Peyer's patch (tissue), 4 donors: Measurements from ENCODE around the gene EML4. TPM values are rescaled to one million over a fixed set of nuclear protein-coding genes. Genes with fewer than 3 reads are reported as not detected.
"Not testable (repeated sequence)": the region's sequence is repeated elsewhere in the genome, so short reads cannot be mapped to it uniquely, and the experiment has no call there.

Source experiments
- DNase-seq, 3 donors: peaks; one replicate each; pipeline ENCODE4 v3.0.0-alpha.2; 2017 to 2019
- H3K27ac ChIP-seq, 4 donors: fragments of 200-600 bp; sonication (generic); one replicate each; pipeline ENCODE4 v1.5.1; 2016 to 2019
- H3K27me3 ChIP-seq, 2 donors: fragments of 200-600 bp; sonication (generic); one replicate each; pipeline ENCODE4 v1.5.1; 2019
- H3K36me3 ChIP-seq, 3 donors: fragments of 200-600 bp; sonication (generic); one replicate each; pipeline ENCODE4 v1.5.1; 2016 to 2019
- H3K4me1 ChIP-seq, 4 donors: fragments of 200-600 bp; sonication (generic); one replicate each; pipeline ENCODE4 v1.5.1; 2016 to 2019
- H3K4me3 ChIP-seq, 4 donors: fragments of 200-600 bp; sonication (generic); 1 replicate in 3 of 4; 2 replicates in 1 of 4; pipeline ENCODE4 v1.5.1; 2016 to 2019; ENCODE audit warnings: mild to moderate bottlenecking in 1 of 4
- H3K9me3 ChIP-seq, 4 donors: fragments of 200-600 bp; sonication (generic); one replicate each; pipeline ENCODE4 v1.5.1; 2016 to 2019; ENCODE audit warnings: mild to moderate bottlenecking in 1 of 4
- POLR2A ChIP-seq, 2 donors: fragments of 450-650 bp; IDR thresholded peaks; one replicate each; pipeline ENCODE4 v1.5.1; 2017; ENCODE audit warnings: antibody characterized with exemption in 2 of 2, mild to moderate bottlenecking in 2 of 2, moderate library complexity in 2 of 2
- total RNA-seq, 4 donors: library from RNA; depleted of rRNA; stranded (reverse); fragments of >200 nt; gene quantifications; one replicate each; pipeline ENCODE4 v1.1.0, GENCODE V29; 2016
- TF ChIP-seq, protein P1 (sequence below), 6 experiments: fragments of 450-650 bp in 4 of 6; fragments of 200-600 bp in 2 of 6; sonication (generic) in 1 of 6; IDR thresholded peaks; one replicate each; pipeline ENCODE4 v1.5.1; 2017 to 2019; ENCODE audit warnings: antibody characterized with exemption in 6 of 6, mild to moderate bottlenecking in 3 of 6, moderate library complexity in 1 of 6

Gene EML4
- total RNA-seq, 4 donors from 2014 or later: 73.7 to 115 (median 84.4) TPM

DNA sequence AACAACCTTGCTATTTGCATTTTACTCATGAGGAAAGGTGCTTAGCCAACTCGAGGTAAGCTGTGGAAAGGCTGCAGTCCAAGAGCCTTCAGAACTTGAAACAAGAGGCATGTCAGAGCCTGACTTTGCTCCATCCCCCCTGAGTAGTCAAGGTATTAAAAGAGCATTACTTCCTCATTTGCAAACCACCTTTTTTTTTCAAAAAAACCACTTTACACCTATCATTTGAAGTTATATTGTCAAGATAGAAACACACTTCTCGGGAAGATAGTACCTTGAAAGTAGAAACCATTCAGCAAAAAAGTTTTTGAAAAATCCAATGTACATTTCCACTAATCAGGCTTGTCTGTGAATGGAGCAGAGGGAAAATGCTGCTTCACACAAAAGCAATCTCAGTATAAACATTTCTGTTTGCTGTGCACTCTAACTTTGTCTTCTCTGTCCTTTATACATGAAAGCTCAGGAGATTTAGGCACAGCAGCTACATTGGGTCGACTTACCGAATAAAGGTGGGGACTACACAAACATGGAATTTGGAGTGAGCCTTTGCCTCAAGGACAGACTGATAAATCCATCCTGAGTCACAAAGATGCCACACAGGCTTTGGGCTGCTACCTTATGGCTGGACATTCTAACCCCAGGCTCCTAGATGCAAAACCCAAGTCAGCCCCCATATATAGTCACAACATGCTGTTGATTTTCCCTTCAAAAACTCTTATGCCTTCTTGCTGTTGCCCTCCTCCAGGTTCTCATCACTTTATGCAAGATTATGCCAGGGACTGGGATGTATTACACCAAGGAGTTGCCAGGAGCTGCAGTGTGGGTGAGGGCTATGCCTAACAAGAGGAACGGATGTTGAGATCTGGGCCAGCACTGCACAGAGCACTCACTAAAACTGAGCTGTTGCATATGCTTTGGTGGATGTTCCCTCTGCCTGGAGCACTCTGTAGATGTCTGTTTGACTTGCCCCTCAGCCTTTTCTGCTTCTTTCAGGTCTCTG, 41.4 kb upstream of the EML4 start:
- Histone ChIP-seq H3K36me3 (no peaks in the 10 kb centered on the region), H3K27ac (peak overlapping the region; percentile 51 to 71 (median 61))

DNA sequence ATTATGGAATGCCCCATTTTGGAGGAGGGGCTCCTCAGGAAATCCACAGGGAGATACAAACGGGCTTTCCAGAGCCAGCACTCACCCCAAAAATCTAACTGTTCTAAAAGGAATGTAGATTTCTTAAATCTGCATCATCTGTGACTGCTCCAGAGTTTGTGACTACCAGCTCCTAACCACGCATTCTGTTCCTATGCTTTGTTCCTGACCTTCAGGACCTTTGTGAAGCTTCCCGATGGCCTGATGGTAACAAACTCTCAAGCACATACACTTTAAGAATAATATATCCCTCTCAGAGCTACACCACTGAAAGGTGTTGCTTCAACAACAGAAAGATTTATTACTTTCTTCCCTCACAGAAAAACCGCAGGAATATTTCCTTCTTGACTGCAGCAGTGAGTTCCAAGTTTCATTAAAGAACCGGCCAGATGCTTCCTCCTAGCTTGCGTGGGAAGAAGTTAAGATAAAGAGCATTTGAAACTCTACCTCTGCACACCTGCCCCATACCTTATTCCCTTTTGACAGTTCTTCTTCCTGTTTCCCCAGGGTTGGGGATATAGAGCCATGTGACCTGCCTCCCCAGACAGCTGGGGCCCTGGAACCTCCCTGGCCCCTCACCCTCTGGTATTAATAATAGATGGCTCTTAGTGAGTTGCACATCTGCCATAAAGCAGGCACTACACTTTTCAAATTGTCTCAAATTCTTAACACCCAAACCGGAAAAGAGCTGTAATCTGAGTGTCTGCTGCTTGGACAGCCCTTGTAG, 40.2 kb upstream of the EML4 start:
- Histone ChIP-seq H3K9me3 (no peaks in the 10 kb centered on the region), H3K36me3 (no peaks in the 10 kb centered on the region), H3K27me3 (no peaks in the 10 kb centered on the region), H3K4me1 (peaks cover 6 to 55% (median 29%) of the 10 kb centered on the region in 4 donors), H3K4me3 (no peak overlapping the region), H3K27ac (peak overlapping the region; percentile 51 to 71 (median 61))
- no peak for DNase-seq
- TF ChIP-seq POLR2A (IDR thresholded peaks at IDR 0.05): no peak
- TF ChIP-seq, protein P1, sequence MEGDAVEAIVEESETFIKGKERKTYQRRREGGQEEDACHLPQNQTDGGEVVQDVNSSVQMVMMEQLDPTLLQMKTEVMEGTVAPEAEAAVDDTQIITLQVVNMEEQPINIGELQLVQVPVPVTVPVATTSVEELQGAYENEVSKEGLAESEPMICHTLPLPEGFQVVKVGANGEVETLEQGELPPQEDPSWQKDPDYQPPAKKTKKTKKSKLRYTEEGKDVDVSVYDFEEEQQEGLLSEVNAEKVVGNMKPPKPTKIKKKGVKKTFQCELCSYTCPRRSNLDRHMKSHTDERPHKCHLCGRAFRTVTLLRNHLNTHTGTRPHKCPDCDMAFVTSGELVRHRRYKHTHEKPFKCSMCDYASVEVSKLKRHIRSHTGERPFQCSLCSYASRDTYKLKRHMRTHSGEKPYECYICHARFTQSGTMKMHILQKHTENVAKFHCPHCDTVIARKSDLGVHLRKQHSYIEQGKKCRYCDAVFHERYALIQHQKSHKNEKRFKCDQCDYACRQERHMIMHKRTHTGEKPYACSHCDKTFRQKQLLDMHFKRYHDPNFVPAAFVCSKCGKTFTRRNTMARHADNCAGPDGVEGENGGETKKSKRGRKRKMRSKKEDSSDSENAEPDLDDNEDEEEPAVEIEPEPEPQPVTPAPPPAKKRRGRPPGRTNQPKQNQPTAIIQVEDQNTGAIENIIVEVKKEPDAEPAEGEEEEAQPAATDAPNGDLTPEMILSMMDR (IDR thresholded peaks at IDR 0.05): no peak

More for the DNA sequence above, 41.4 kb upstream of the EML4 start:
- H3K27me3 ChIP-seq: no peaks in the 10 kb centered on the region
- no peak overlapping the region for H3K4me3 ChIP-seq
- H3K9me3 ChIP-seq: no peaks in the 10 kb centered on the region
- DNase-seq: peak in 2 of 3 donors; percentile 63 to 71
- TF ChIP-seq POLR2A (IDR thresholded peaks at IDR 0.05): no peak
- TF ChIP-seq, protein P1 (IDR thresholded peaks at IDR 0.05): no peak
- H3K4me1 ChIP-seq: peaks cover 6 to 44% (median 20%) of the 10 kb centered on the region in 4 donors

DNA sequence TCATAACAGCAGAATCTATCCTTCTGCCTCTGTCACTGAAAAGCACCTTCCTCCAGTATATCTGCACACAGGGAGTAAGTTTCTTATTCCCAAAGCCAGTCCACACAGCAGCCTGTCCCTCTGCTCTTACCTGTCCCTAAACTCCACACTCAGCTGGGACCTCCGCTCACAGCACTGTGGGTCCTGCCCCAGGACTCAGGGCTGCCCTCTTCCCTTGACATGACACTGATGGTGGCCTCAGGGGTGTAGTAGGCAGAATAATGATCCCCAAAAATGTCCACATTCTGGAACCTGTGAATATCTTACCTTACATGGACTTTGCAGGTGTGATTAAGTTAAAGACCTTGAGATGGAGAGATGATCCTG, 39.7 kb upstream of the EML4 start:
- no peak for DNase-seq

DNA sequence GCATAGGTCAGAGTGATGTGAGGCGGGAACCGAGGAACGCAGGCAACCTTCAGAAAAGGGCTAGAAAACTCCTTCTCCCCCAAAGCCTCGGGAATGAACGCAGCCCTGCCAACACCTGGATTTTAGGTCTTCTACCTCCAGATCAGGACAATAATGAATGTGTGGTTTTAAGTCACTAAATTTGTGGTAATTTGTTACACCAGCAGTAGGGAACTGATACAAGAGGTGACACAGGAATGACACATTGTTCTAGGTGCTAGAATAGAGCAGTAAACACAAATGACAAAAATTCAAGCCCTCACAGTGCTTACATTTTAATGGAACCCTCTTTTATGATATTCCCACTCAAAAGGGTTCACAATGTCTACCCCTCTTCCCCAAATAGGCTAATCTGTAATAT, 39.2 kb upstream of the EML4 start:
- H3K36me3 ChIP-seq: no peaks in the 10 kb centered on the region
- H3K27ac ChIP-seq: peak overlapping the region in 1 of 4 donors; percentile 69
- peaks cover 6 to 55% (median 29%) of the 10 kb centered on the region in 4 donors for H3K4me1 ChIP-seq

More for the DNA sequence above, 39.7 kb upstream of the EML4 start:
- H3K4me3 ChIP-seq: no peak overlapping the region
- H3K36me3 ChIP-seq: no peaks in the 10 kb centered on the region
- TF ChIP-seq, protein P1 (IDR thresholded peaks at IDR 0.05): no peak
- no peak for TF ChIP-seq POLR2A (IDR thresholded peaks at IDR 0.05)
- peak overlapping the region in 3 of 4 donors; percentile 51 to 71 (median 69) for H3K27ac ChIP-seq
- no peaks in the 10 kb centered on the region for H3K27me3 ChIP-seq
- H3K9me3 ChIP-seq: no peaks in the 10 kb centered on the region
- H3K4me1 ChIP-seq: peaks cover 6 to 55% (median 29%) of the 10 kb centered on the region in 4 donors

DNA sequence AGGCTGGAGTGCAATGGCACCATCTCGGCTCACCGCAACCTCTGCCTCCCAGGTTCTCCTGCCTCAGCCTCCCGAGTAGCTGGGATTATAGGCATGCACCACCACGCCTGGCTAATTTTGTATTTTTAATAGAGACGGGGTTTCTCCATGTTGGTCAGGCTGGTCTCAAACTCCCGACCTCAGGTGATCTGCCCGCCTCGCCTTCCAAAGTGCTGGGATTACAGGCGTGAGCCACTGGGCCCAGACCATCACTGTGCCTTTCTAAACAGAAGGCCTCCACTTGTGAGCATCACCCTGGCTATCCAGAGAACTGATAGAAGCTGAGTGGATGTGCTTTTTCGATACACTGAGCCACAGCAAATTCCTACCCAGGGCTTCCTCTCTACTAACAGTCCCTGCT, 38.3 kb upstream of the EML4 start:
- H3K4me1 ChIP-seq: peaks cover 3 to 46% (median 32%) of the 10 kb centered on the region in 4 donors
- not testable (repeated sequence) for DNase-seq, H3K9me3 ChIP-seq, H3K27ac ChIP-seq, H3K4me3 ChIP-seq, H3K27me3 ChIP-seq, H3K36me3 ChIP-seq

More for the DNA sequence above, 39.2 kb upstream of the EML4 start:
- Histone ChIP-seq H3K27me3 (no peaks in the 10 kb centered on the region), H3K4me3 (no peak overlapping the region), H3K9me3 (no peaks in the 10 kb centered on the region)
- no peak for DNase-seq
- TF ChIP-seq, protein P1 (IDR thresholded peaks at IDR 0.05): no peak
- no peak for TF ChIP-seq POLR2A (IDR thresholded peaks at IDR 0.05)
